Right lobe of liver (tissue), 6 donors: ENCODE results near the gene GALNT17. TPM values are rescaled to one million over a fixed set of nuclear protein-coding genes. Genes with fewer than 3 reads are reported as not detected.
"Not testable (repeated sequence)": the region's sequence is repeated elsewhere in the genome, so short reads cannot be mapped to it uniquely, and the experiment has no call there.

ENCODE experiments used
- ATAC-seq, 4 donors: fragments of 200-7000 bp; cut with Tn5 transposase; one replicate each; pipeline ENCODE4 v1.9.1; 2020; ENCODE audit warnings: mild to moderate bottlenecking in 4 of 4, moderate library complexity in 4 of 4
- DNase-seq, 3 donors: peaks; one replicate each; pipeline ENCODE4 v3.0.0-alpha.2; 2020
- H3K27ac ChIP-seq, 3 donors: fragments of 200-600 bp; one replicate each; pipeline ENCODE4 v1.8.0; 2022
- H3K27me3 ChIP-seq, 2 donors: fragments of 200-600 bp; one replicate each; pipeline ENCODE4 v1.8.0; 2022
- H3K36me3 ChIP-seq, 4 donors: fragments of 200-600 bp; sonication (generic) in 1 of 4; one replicate each; pipeline versions ENCODE4 v1.5.1 to v1.8.0; 2017 to 2022; ENCODE audit warnings: control low read depth in 1 of 4
- H3K4me1 ChIP-seq, 4 donors: fragments of 200-600 bp; sonication (generic) in 1 of 4; one replicate each; pipeline versions ENCODE4 v1.5.1 to v1.8.0; 2017 to 2022; ENCODE audit warnings: control low read depth in 1 of 4
- H3K4me3 ChIP-seq, 3 donors: fragments of 200-600 bp; one replicate each; pipeline ENCODE4 v1.8.0; 2022
- H3K9me3 ChIP-seq, 4 donors: fragments of 200-600 bp; sonication (generic) in 1 of 4; one replicate each; pipeline versions ENCODE4 v1.5.1 to v1.8.0; 2017 to 2022; ENCODE audit warnings: control low read depth in 1 of 4
- CTCF ChIP-seq, 4 donors: fragments of 200-600 bp in 3 of 4; fragments of 450-650 bp in 1 of 4; IDR thresholded peaks; one replicate each; pipeline versions ENCODE4 v1.5.1 to v1.8.0; 2016 to 2022; ENCODE audit warnings: antibody characterized with exemption in 4 of 4, mild to moderate bottlenecking in 2 of 4
- POLR2A ChIP-seq: fragments of 450-650 bp; IDR thresholded peaks from one replicate; pipeline ENCODE4 v1.6.1; 2017; ENCODE audit warnings: antibody characterized with exemption, mild to moderate bottlenecking
- WGBS: methylation state at CpG from one replicate; pipeline ENCODE4 v1.1.6; 2018; ENCODE audit warnings: low coverage, low lambda C conversion rate; ENCODE audit not compliant: insufficient coverage; ENCODE audit errors: missing lambda C conversion rate; 5-methylcytosine and 5-hydroxymethylcytosine counted together
- intact Hi-C, 2 donors: fragments of 100-400 bp; cut with DNase I; formaldehyde crosslinking; loops; one replicate each; pipeline versions ENCODE4 v1.11.2 to v1.14.1; 2022
- total RNA-seq, 6 experiments: library from RNA; depleted of rRNA in 2 of 6; stranded (reverse); fragments of >200 nt in 2 of 6; fragmentation: NEBNext Ultra II Directional in 3 of 6; extraction: Animal tissue kit (Norgen Biotek cat#: 25700) in 3 of 6; gene quantifications; one replicate each; pipeline versions ENCODE4 v1.1.0 to v1.2.4, GENCODE V29; 2016 to 2023
- donor health status: DM: no; HTN: yes; CAD: no.
- donor health status: DM: no; HTN: no; CAD: no.
- donor health status: DM: no; HTN: no; CAD: no.
- donor health status: DM: no; HTN: yes; CAD: no.
- donor health status: DM: no; HTN: yes; CAD: no.

GALNT17 gene
- total RNA-seq, 6 experiments from 2014 or later: 0.06 to 0.31 (median 0.10) TPM

- 40% methylated on average over 1 of the region's 7 CpGs for WGBS
- no peaks in the 10 kb centered on the region for H3K27me3 ChIP-seq
- H3K9me3 ChIP-seq: no peaks in the 10 kb centered on the region
- no peak for DNase-seq
- no peaks in the 10 kb centered on the region for H3K36me3 ChIP-seq
- H3K27ac ChIP-seq: no peak overlapping the region
- no peaks in the 10 kb centered on the region for H3K4me1 ChIP-seq
- no peak overlapping the region for H3K4me3 ChIP-seq
- no peak for TF ChIP-seq POLR2A
- no peak for TF ChIP-seq CTCF (IDR thresholded peaks at IDR 0.05)
- ATAC-seq: no peak
- intact Hi-C loops: no loop called here
Measured at GRCh38 chr7:71261066-71261465, 129.1 kb downstream of the GALNT17 start.

- H3K27ac ChIP-seq, ATAC-seq, H3K27me3 ChIP-seq, H3K4me1 ChIP-seq, H3K36me3 ChIP-seq, DNase-seq, intact Hi-C loops, H3K4me3 ChIP-seq, H3K9me3 ChIP-seq: not testable (repeated sequence)
- 52% methylated on average over 4 of the region's 5 CpGs for WGBS
Measured at GRCh38 chr7:71262834-71263233, 130.9 kb downstream of the GALNT17 start.

GRCh38 chr7:71264005-71264404 is 132.1 kb downstream of the GALNT17 start:
- no peaks in the 10 kb centered on the region for H3K4me1 ChIP-seq
- H3K36me3 ChIP-seq: no peaks in the 10 kb centered on the region
- ATAC-seq (no peak), DNase-seq (no peak)
- no peaks in the 10 kb centered on the region for H3K27me3 ChIP-seq
- TF ChIP-seq CTCF (IDR thresholded peaks at IDR 0.05) (no peak), POLR2A (no peak)
- H3K27ac ChIP-seq: no peak overlapping the region
- intact Hi-C loops: no loop called here
- no peaks in the 10 kb centered on the region for H3K9me3 ChIP-seq
- WGBS: 47% methylated on average over 2 of the region's 3 CpGs
- no peak overlapping the region for H3K4me3 ChIP-seq

- Histone ChIP-seq H3K4me1 (no peaks in the 10 kb centered on the region), H3K36me3 (no peaks in the 10 kb centered on the region), H3K4me3 (no peak overlapping the region), H3K27me3 (no peaks in the 10 kb centered on the region), H3K27ac (no peak overlapping the region), H3K9me3 (no peaks in the 10 kb centered on the region)
- DNase-seq (no peak), ATAC-seq (no peak)
- WGBS: 59% methylated on average over 7 of the region's 7 CpGs
- no peak for TF ChIP-seq POLR2A
- no peak for TF ChIP-seq CTCF (IDR thresholded peaks at IDR 0.05)
- intact Hi-C loops: no loop called here
Measured at GRCh38 chr7:71266912-71267311, 135.0 kb downstream of the GALNT17 start.

- intact Hi-C loops: no loop called here
- Histone ChIP-seq H3K27ac (no peak overlapping the region), H3K36me3 (no peaks in the 10 kb centered on the region), H3K4me3 (no peak overlapping the region), H3K9me3 (no peaks in the 10 kb centered on the region), H3K27me3 (no peaks in the 10 kb centered on the region), H3K4me1 (no peaks in the 10 kb centered on the region)
- DNase-seq (no peak), ATAC-seq (no peak)
- 39% methylated on average over 5 of the region's 5 CpGs for WGBS
- TF ChIP-seq CTCF (IDR thresholded peaks at IDR 0.05) (no peak), POLR2A (no peak)
Measured at GRCh38 chr7:71267734-71268469, 136.0 kb downstream of the GALNT17 start.
